Endothelial cell (in vitro differentiated cells): Measurements from ENCODE around the gene RGS3. TPM values are rescaled to one million over a fixed set of nuclear protein-coding genes. Genes with fewer than 3 reads are reported as not detected.

Experiments
- DNase-seq: peaks from one replicate; pipeline ENCODE4 v3.0.0; 2021; ENCODE audit warnings: low spot score
- H3K27ac Mint-ChIP-seq: one replicate; pipeline ENCODE4 v1.8.0; 2021; ENCODE audit warnings: mixed read lengths, inconsistent platforms; ENCODE audit not compliant: unreplicated experiment
- H3K27me3 Mint-ChIP-seq: one replicate; pipeline ENCODE4 v1.8.0; 2021; ENCODE audit warnings: mild to moderate bottlenecking, moderate library complexity, mixed read lengths, inconsistent platforms; ENCODE audit not compliant: unreplicated experiment
- H3K36me3 Mint-ChIP-seq: one replicate; pipeline ENCODE4 v1.8.0; 2021; ENCODE audit warnings: mild to moderate bottlenecking, low read depth, mixed read lengths, inconsistent platforms; ENCODE audit not compliant: unreplicated experiment
- H3K4me1 Mint-ChIP-seq: one replicate; pipeline ENCODE4 v1.8.0; 2021; ENCODE audit warnings: mild to moderate bottlenecking, mixed read lengths, inconsistent platforms; ENCODE audit not compliant: unreplicated experiment
- H3K4me3 Mint-ChIP-seq: one replicate; pipeline ENCODE4 v1.8.0; 2021; ENCODE audit warnings: mild to moderate bottlenecking, mixed read lengths, inconsistent platforms; ENCODE audit not compliant: unreplicated experiment
- H3K9me3 Mint-ChIP-seq: one replicate; pipeline ENCODE4 v1.8.0; 2021; ENCODE audit warnings: mixed read lengths, inconsistent platforms; ENCODE audit not compliant: unreplicated experiment
- CTCF ChIP-seq: fragments of 200-600 bp; sonication (generic); IDR thresholded peaks from one replicate; pipeline ENCODE4 v1.5.0; 2021; ENCODE audit warnings: antibody characterized with exemption; ENCODE audit not compliant: unreplicated experiment
- total RNA-seq: library from RNA; stranded (reverse); fragmentation: NEBNext Ultra II Directional; extraction: Animal tissue kit (Norgen Biotek cat#: 25700); gene quantifications from one replicate; pipeline ENCODE4 v1.2.1, GENCODE V29; 2021; ENCODE audit not compliant: unreplicated experiment

RGS3 gene
- total RNA-seq, 1 donor from 2014 or later = 474 TPM

GRCh38 chr9:113525831-113526230 lies 62.3 kb downstream of the RGS3 start:
- Mint-ChIP-seq H3K4me1 (peaks cover 76% of the 10 kb centered on the region), H3K4me3 (peak overlapping the region; percentile 79), H3K36me3 (peaks cover 70% of the 10 kb centered on the region), H3K27ac (peak overlapping the region; percentile 85), H3K27me3 (peaks cover 43% of the 10 kb centered on the region), H3K9me3 (no peaks in the 10 kb centered on the region)
- DNase-seq = no peak
- TF ChIP-seq CTCF = no peak

- no peak for DNase-seq
- Mint-ChIP-seq H3K36me3 (peaks cover 73% of the 10 kb centered on the region), H3K27me3 (peaks cover 43% of the 10 kb centered on the region), H3K4me3 (peak overlapping the region; percentile 15), H3K4me1 (peaks cover 74% of the 10 kb centered on the region), H3K9me3 (no peaks in the 10 kb centered on the region), H3K27ac (peak overlapping the region; percentile 85)
- no peak for TF ChIP-seq CTCF
These were observed 62.8 kb downstream of the RGS3 start for GRCh38 chr9:113526231-113526746.

GRCh38 chr9:113526841-113527240 lies 63.3 kb downstream of the RGS3 start:
- TF ChIP-seq CTCF = no peak
- H3K4me1 Mint-ChIP-seq = peaks cover 75% of the 10 kb centered on the region
- H3K27ac Mint-ChIP-seq = peak overlapping the region; percentile 72
- peaks cover 78% of the 10 kb centered on the region for H3K36me3 Mint-ChIP-seq
- peaks cover 48% of the 10 kb centered on the region for H3K27me3 Mint-ChIP-seq
- peak overlapping the region; percentile 80 for H3K4me3 Mint-ChIP-seq
- no peak for DNase-seq
- no peaks in the 10 kb centered on the region for H3K9me3 Mint-ChIP-seq

- Mint-ChIP-seq H3K36me3 (peaks cover 77% of the 10 kb centered on the region), H3K4me1 (peaks cover 66% of the 10 kb centered on the region), H3K27me3 (peaks cover 46% of the 10 kb centered on the region), H3K27ac (peak overlapping the region; percentile 72), H3K9me3 (no peaks in the 10 kb centered on the region), H3K4me3 (peak overlapping the region; percentile 80)
- TF ChIP-seq CTCF = no peak
- no peak for DNase-seq
These were observed 64.6 kb downstream of the RGS3 start for GRCh38 chr9:113528088-113528487.

- peak overlapping the region; percentile 52 for H3K27ac Mint-ChIP-seq
- peak overlapping the region; percentile 47 for H3K4me3 Mint-ChIP-seq
- peaks cover 59% of the 10 kb centered on the region for H3K4me1 Mint-ChIP-seq
- no peaks in the 10 kb centered on the region for H3K9me3 Mint-ChIP-seq
- no peak for DNase-seq
- peaks cover 79% of the 10 kb centered on the region for H3K36me3 Mint-ChIP-seq
- H3K27me3 Mint-ChIP-seq = peaks cover 49% of the 10 kb centered on the region
- TF ChIP-seq CTCF = no peak
These were observed 65.3 kb downstream of the RGS3 start for GRCh38 chr9:113528811-113529210.
